HepG2 (cell line): Measurements from ENCODE around the gene AGPAT3. TPM values are rescaled to one million over a fixed set of nuclear protein-coding genes. Genes with fewer than 3 reads are reported as not detected.
A peak's percentile ranks its signal among the peaks of the same experiment; 100 is the strongest.

Experiments
- FOXA3 ChIP-seq: IDR thresholded peaks from 2 replicates; pipeline ENCODE4 v1.6.1; 2016; ENCODE audit warnings: missing genetic modification reagents, missing compliant biosample characterization
- HMG20B ChIP-seq: conservative IDR thresholded peaks from 2 replicates; pipeline ENCODE4 v1.6.1; 2016; ENCODE audit warnings: missing genetic modification reagents, missing compliant biosample characterization
- MYC ChIP-seq: sonication (generic); formaldehyde crosslinking; IDR thresholded peaks from 2 replicates; pipeline ENCODE4 v1.9.0; 2021; ENCODE audit warnings: missing genetic modification reagents, borderline replicate concordance
- PHF5A ChIP-seq: IDR thresholded peaks from one replicate; pipeline ENCODE4 v1.6.1; 2018; ENCODE audit warnings: low read depth, missing genetic modification reagents; ENCODE audit not compliant: unreplicated experiment
- TBX3 ChIP-seq: fragments of 450-650 bp; IDR thresholded peaks from 2 replicates; pipeline ENCODE4 v1.6.1; 2017; ENCODE audit warnings: antibody characterized with exemption, mild to moderate bottlenecking, inconsistent platforms, borderline replicate concordance
- ZBTB33 ChIP-seq: sonication (generic); formaldehyde crosslinking; IDR thresholded peaks from 2 replicates; pipeline ENCODE4 v1.4.0; 2020; ENCODE audit warnings: missing genetic modification reagents
- ZNF292 ChIP-seq: sonication (generic); formaldehyde crosslinking; IDR thresholded peaks from 2 replicates; pipeline ENCODE4 v1.8.1; 2022; ENCODE audit warnings: mild to moderate bottlenecking, low read depth, missing genetic modification reagents, borderline replicate concordance
- polyA plus RNA-seq, 8 experiments: library from polyadenylated mRNA; depleted of rRNA in 3 of 8; stranded (reverse) in 7 of 8; unstranded in 1 of 8; fragments of >200 nt; fragmentation: Illumina TruSeq in 4 of 8; extraction: Trizol in 4 of 8; gene quantifications; 2 replicates each; pipeline versions ENCODE4 v1.2.1 to v1.2.3, GENCODE V29; 2011 to 2016; ENCODE audit warnings: low read depth in 4 of 8, missing spikeins in 1 of 8, mixed read lengths in 1 of 8; ENCODE audit not compliant: insufficient read depth in 1 of 8
- total RNA-seq, 5 experiments: library from RNA; depleted of rRNA; stranded (reverse); fragments of >200 nt; fragmentation: Illumina TruSeq; extraction: Trizol; gene quantifications; 2 replicates each; pipeline ENCODE4 v1.2.3, GENCODE V29; 2016; ENCODE audit warnings: low read depth in 1 of 5
- TF ChIP-seq, protein P1 (sequence below): sonication (generic); formaldehyde crosslinking; IDR thresholded peaks from 2 replicates; pipeline ENCODE4 v1.5.0; 2020; ENCODE audit warnings: mild to moderate bottlenecking, missing genetic modification reagents, borderline replicate concordance

The AGPAT3 gene
- total and polyA plus RNA-seq, 2 of the 13 experiments (the other 11 are each of a cell fraction or from before 2014, with no cell fraction given), result 32.2 to 54.4 TPM

DNA sequence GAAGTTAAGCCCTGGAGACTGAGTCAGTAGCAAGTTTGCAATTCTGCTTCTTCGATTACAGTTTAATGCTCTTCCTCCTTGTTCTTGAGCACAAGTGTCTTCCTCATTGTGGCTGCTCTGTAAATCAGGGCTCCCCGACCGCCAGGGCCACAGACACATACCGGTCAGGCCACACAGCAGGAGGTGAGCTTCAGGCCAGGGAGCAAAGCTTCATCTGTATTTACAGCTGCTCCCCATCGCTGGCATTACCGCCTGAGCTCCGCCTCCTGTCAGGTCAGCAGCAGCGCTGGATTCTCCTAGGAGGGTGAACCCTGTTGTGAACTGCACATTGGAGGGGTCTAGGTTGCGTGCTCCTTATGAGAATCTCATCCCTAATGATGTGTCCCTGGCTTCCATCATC is 145.4 kb downstream of the AGPAT3 start (continued):
- TF ChIP-seq HMG20B (CRISPR knock-in tag) (no peak), MYC (CRISPR knock-in tag) (0 out of 2 replicates have a peak, but pooled peaks have one; percentile 34), FOXA3 (peak; percentile 31; the same call in 1 of the 2 replicates), ZNF292 (CRISPR knock-in tag) (peak; percentile 87; the same call in 1 of the 2 replicates), ZBTB33 (CRISPR knock-in tag) (peak; percentile 31; the same call in 1 of the 2 replicates), TBX3 (no peak), PHF5A (no peak)
- TF ChIP-seq, protein P1, sequence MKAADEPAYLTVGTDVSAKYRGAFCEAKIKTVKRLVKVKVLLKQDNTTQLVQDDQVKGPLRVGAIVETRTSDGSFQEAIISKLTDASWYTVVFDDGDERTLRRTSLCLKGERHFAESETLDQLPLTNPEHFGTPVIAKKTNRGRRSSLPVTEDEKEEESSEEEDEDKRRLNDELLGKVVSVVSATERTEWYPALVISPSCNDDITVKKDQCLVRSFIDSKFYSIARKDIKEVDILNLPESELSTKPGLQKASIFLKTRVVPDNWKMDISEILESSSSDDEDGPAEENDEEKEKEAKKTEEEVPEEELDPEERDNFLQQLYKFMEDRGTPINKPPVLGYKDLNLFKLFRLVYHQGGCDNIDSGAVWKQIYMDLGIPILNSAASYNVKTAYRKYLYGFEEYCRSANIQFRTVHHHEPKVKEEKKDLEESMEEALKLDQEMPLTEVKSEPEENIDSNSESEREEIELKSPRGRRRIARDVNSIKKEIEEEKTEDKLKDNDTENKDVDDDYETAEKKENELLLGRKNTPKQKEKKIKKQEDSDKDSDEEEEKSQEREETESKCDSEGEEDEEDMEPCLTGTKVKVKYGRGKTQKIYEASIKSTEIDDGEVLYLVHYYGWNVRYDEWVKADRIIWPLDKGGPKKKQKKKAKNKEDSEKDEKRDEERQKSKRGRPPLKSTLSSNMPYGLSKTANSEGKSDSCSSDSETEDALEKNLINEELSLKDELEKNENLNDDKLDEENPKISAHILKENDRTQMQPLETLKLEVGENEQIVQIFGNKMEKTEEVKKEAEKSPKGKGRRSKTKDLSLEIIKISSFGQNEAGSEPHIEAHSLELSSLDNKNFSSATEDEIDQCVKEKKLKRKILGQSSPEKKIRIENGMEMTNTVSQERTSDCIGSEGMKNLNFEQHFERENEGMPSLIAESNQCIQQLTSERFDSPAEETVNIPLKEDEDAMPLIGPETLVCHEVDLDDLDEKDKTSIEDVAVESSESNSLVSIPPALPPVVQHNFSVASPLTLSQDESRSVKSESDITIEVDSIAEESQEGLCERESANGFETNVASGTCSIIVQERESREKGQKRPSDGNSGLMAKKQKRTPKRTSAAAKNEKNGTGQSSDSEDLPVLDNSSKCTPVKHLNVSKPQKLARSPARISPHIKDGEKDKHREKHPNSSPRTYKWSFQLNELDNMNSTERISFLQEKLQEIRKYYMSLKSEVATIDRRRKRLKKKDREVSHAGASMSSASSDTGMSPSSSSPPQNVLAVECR (CRISPR knock-in tag), result peak; percentile 55; the same call in 1 of the 2 replicates
